GM13976 (cell line): ENCODE measurements around the gene DPEP2.

Experiments used
- DNase-seq: peaks from one replicate; pipeline ENCODE4 v3.0.0; 2012; ENCODE audit warnings: low spot score
- in situ Hi-C: fragments of 300-500 bp; cut with MboI; formaldehyde crosslinking; loops from one replicate; pipeline ENCODE4 v1.12.0; 2022; ENCODE audit warnings: low sequenced_read_pairs, mixed read lengths, inconsistent platforms; ENCODE audit not compliant: unreplicated experiment
- TF ChIP-seq, protein P1 (sequence below): IDR thresholded peaks from 2 replicates; pipeline ENCODE4 v1.5.1; 2012; ENCODE audit warnings: borderline replicate concordance, mild to moderate bottlenecking; ENCODE audit not compliant: insufficient read depth; ENCODE audit errors: extremely low read depth, missing control alignments, control extremely low read depth

DPEP2 gene

GRCh38 chr16:67946128-67946569 lies 53.1 kb downstream of the DPEP2 start:
- TF ChIP-seq, protein P1, sequence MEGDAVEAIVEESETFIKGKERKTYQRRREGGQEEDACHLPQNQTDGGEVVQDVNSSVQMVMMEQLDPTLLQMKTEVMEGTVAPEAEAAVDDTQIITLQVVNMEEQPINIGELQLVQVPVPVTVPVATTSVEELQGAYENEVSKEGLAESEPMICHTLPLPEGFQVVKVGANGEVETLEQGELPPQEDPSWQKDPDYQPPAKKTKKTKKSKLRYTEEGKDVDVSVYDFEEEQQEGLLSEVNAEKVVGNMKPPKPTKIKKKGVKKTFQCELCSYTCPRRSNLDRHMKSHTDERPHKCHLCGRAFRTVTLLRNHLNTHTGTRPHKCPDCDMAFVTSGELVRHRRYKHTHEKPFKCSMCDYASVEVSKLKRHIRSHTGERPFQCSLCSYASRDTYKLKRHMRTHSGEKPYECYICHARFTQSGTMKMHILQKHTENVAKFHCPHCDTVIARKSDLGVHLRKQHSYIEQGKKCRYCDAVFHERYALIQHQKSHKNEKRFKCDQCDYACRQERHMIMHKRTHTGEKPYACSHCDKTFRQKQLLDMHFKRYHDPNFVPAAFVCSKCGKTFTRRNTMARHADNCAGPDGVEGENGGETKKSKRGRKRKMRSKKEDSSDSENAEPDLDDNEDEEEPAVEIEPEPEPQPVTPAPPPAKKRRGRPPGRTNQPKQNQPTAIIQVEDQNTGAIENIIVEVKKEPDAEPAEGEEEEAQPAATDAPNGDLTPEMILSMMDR, result no peak
- no peak for DNase-seq
- in situ Hi-C loops, result no loop called here

GRCh38 chr16:67945392-67945933 lies 53.8 kb downstream of the DPEP2 start:
- in situ Hi-C loops, result no loop called here
- TF ChIP-seq, protein P1, result no peak
- no peak for DNase-seq

DNA sequence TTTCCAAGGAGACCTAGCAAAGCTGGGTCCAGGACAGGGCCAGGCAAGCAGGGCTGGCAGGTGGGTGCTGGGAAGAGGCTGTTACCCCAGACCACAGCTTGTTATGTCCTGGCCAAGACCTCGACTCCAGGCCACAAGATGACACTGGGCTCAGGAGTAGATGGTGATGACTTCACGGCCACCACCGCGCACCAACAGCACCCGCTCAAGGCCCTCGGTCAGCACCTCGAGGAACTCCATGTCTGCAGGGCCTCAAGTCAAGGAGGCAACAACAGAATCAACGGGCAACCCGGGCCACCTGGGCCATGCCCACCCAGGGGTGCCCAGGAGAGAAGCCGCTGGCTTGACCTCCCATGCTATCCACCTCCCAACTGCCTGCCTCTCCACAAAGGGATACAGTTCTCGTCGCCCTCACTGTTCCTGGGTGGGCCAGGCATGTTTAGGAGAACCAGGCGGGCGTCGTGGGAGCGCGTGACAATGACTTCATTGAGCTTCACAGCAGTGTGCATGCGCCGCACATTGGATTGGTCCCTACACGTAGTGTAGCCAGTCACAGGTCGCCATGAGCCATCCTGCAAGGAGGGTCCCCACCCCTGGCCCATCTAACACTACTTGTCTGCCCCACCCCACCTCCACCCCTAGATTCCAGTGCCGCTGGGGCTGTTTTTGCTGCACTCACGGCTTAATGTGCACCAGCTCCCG lies 54.4 kb downstream of the DPEP2 start:
- DNase-seq, result no peak
- in situ Hi-C loops, result no loop called here
- TF ChIP-seq, protein P1, result no peak

DNA sequence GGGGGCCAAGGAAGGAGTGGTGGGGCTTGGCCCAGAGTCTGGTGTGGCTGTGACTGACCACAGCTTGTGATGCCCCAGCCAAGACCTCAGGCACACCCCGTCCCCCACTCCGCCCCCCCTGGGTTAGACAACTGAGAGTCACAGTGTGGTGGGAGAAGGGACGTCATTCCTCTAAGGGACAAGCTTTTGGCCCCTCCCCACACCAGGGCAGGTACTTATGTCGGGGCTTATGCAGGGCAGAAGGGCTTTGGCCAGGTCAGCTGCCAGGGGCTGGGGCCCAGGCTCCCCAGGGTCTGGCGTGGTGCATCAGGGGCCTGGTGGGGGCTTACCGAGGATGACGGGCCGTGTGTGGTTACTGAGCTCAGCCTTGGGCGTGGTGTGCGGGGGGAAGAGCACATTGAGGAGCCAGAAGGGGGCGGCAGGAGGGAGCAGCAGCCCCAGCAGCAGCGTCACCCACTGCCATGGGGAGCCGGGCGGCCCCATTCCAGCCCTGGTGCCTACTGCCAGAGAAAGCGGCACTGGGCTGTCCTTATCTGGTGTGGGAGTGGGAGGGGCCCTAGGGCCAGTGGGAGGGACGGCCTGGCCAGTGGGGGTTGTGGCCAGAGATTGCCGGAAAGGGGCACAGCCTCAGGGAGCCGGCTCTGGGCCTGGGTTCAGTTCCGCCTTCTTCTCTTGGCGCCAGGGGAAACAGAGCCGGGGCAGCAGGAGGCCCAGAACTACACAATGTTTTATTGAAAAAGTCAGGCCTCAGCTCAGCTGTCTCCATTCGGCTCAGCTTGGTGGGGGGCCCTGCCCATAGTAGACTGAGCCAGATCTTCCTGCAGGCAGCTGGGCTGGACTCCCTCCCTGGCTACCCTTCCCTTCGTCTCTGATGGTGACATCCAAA lies 55.4 kb downstream of the DPEP2 start, which contains the start of gene LCAT:
TSS of gene LCAT (minus strand) at position 502 of the 886 bp plus-strand sequence. CDS start at position 483, 19 bp downstream.
- TF ChIP-seq, protein P1, result no peak
- no peak for DNase-seq
- in situ Hi-C loops, result no loop called here

GRCh38 chr16:67943256-67943618 lies 56.0 kb downstream of the DPEP2 start:
- in situ Hi-C loops, result no loop called here
- TF ChIP-seq, protein P1, result no peak
- DNase-seq, result no peak

- in situ Hi-C loops, result no loop called here
- TF ChIP-seq, protein P1, result no peak
These were observed 56.6 kb downstream of the DPEP2 start for GRCh38 chr16:67942510-67943255.

More at GRCh38 chr16:67942510-67943255, 56.6 kb downstream of the DPEP2 start:
- no peak for DNase-seq
